Astrocyte of the spinal cord (primary cell): ENCODE results near the gene SSBP4.

Experiments
- DNase-seq: peaks from one replicate; pipeline ENCODE4 v3.0.0; 2011; ENCODE audit warnings: low read depth, low spot score
- H3K4me3 ChIP-seq: 2 replicates; pipeline ENCODE4 v1.5.1; 2011; ENCODE audit warnings: low read depth, mild to moderate bottlenecking, low read length, moderate library complexity
- CTCF ChIP-seq: IDR thresholded peaks from 2 replicates; pipeline ENCODE4 v1.5.1; 2012; ENCODE audit warnings: low read depth, mild to moderate bottlenecking, low read length, inconsistent platforms
- in situ Hi-C: cut with HindIII; loops from 2 replicates; pipeline ENCODE4 v1.10.0; 2017; ENCODE audit warnings: low sequenced_read_pairs

SSBP4 gene

GRCh38 chr19:18441804-18442788, 22.9 kb downstream of the SSBP4 start:
- no peak for TF ChIP-seq CTCF
- in situ Hi-C loops, result no loop called here
- no peak for DNase-seq
- H3K4me3 ChIP-seq, result no peak overlapping the region

GRCh38 chr19:18442941-18443340, 23.7 kb downstream of the SSBP4 start:
- no peak overlapping the region for H3K4me3 ChIP-seq
- no peak for DNase-seq
- in situ Hi-C loops, result no loop called here
- TF ChIP-seq CTCF, result no peak

GRCh38 chr19:18443406-18443805, 24.2 kb downstream of the SSBP4 start:
- no peak overlapping the region for H3K4me3 ChIP-seq
- in situ Hi-C loops, result no loop called here
- no peak for TF ChIP-seq CTCF
- DNase-seq, result no peak

GRCh38 chr19:18443831-18444230, 24.6 kb downstream of the SSBP4 start:
- DNase-seq, result no peak
- no peak overlapping the region for H3K4me3 ChIP-seq
- in situ Hi-C loops, result no loop called here
- TF ChIP-seq CTCF, result no peak

- no peak for TF ChIP-seq CTCF
- in situ Hi-C loops, result no loop called here
- no peak for DNase-seq
- no peak overlapping the region for H3K4me3 ChIP-seq
Measured at GRCh38 chr19:18444513-18444912, 25.3 kb downstream of the SSBP4 start.

- H3K4me3 ChIP-seq, result no peak overlapping the region
- no peak for TF ChIP-seq CTCF
- DNase-seq, result no peak
- in situ Hi-C loops, result no loop called here
Measured at GRCh38 chr19:18445262-18445948, 26.2 kb downstream of the SSBP4 start.
